GM12878 (cell line): ENCODE measurements around the gene SELENOO. TPM values are rescaled to one million over a fixed set of nuclear protein-coding genes. Genes with fewer than 3 reads are reported as not detected.

Experiments
- ATAC-seq: fragments of 200-7000 bp; cut with Tn5 transposase; 3 replicates; pipeline ENCODE4 v1.9.1; 2020; ENCODE audit warnings: mild to moderate bottlenecking, moderate library complexity
- BruUV-seq: library from RNA; stranded (reverse); fragments of 400-500 nt; replicated peaks from 2 replicates; lab custom pipeline; 2021; lab: Mats Ljungman, UMichigan
- CTCF ChIA-PET: fragments of 300-600 bp; sonication (Branson Sonifier 250); formaldehyde crosslinking; extraction: SDS; loops from one replicate; lab custom pipeline; 2021; ENCODE audit warnings: inconsistent platforms; lab: Yijun Ruan, JAX
- POLR2A ChIA-PET: fragments of 350-600 bp; formaldehyde crosslinking; extraction: SDS; loops from one replicate; lab custom pipeline; 2021; ENCODE audit warnings: inconsistent platforms; lab: Charles Lee
- RAD21 ChIA-PET: fragments of 300-600 bp; sonication (Branson Sonifier 250); formaldehyde crosslinking; loops from one replicate; lab custom pipeline; 2023; ENCODE audit warnings: antibody characterized with exemption; ENCODE audit not compliant: unreplicated experiment; lab: Charles Lee
- SMC1A ChIA-PET: fragments of 300-600 bp; sonication (Branson Sonifier 250); formaldehyde crosslinking; loops from one replicate; lab custom pipeline; 2023; ENCODE audit not compliant: unreplicated experiment, uncharacterized antibody; lab: Charles Lee
- DNase-seq: peaks from one replicate; pipeline ENCODE4 v3.0.0-alpha.2; 2011; ENCODE audit warnings: low read depth, low spot score
- FAIRE-seq: peaks from 3 replicates; lab custom pipeline; 2011; peaks lifted over from hg19 to GRCh38; lab: Jason Lieb, UNC
- H2AFZ ChIP-seq: 2 replicates; pipeline ENCODE4 v1.6.0; 2011; ENCODE audit warnings: low read depth, low read length, control low read depth; ENCODE audit not compliant: control insufficient read depth
- H3K27ac ChIP-seq: 2 replicates; pipeline ENCODE4 v1.5.1; 2011; ENCODE audit warnings: control low read depth; ENCODE audit not compliant: control insufficient read depth, insufficient read depth
- H3K27me3 ChIP-seq, 2 experiments: replicated peaks in 1 of 2; 2 replicates each; pipeline versions ENCODE4 v1.6.0 to v1.6.1; 2011; ENCODE audit warnings: low read length in 1 of 2; ENCODE audit not compliant: control insufficient read depth in 2 of 2, insufficient read depth in 2 of 2
- H3K36me3 ChIP-seq, 2 experiments: 2 replicates each; pipeline ENCODE4 v1.5.1; 2011; ENCODE audit warnings: low read length in 1 of 2; ENCODE audit not compliant: control insufficient read depth in 2 of 2, insufficient read depth in 2 of 2
- H3K4me1 ChIP-seq: 2 replicates; pipeline ENCODE4 v1.6.1; 2011; ENCODE audit warnings: mild to moderate bottlenecking, low read length, moderate library complexity, mixed read lengths; ENCODE audit not compliant: control insufficient read depth, insufficient read depth
- H3K4me2 ChIP-seq: 2 replicates; pipeline ENCODE4 v1.6.0; 2011; ENCODE audit warnings: control low read depth; ENCODE audit not compliant: control insufficient read depth, insufficient read depth
- H3K4me3 ChIP-seq: fragments of 200-600 bp; sonication (generic); 2 replicates; pipeline ENCODE4 v1.5.1; 2016
- H3K79me2 ChIP-seq: 2 replicates; pipeline ENCODE4 v1.6.0; 2011; ENCODE audit warnings: low read length; ENCODE audit not compliant: control insufficient read depth, insufficient read depth
- H3K9ac ChIP-seq: 2 replicates; pipeline ENCODE4 v1.8.0; 2011; ENCODE audit warnings: low read length, control low read depth, mixed read lengths; ENCODE audit not compliant: control insufficient read depth, insufficient read depth
- H3K9me3 ChIP-seq: replicated peaks from 3 replicates; pipeline ENCODE4 v1.5.1; 2011; ENCODE audit warnings: mild to moderate bottlenecking, low read length; ENCODE audit not compliant: control insufficient read depth, insufficient read depth
- H4K20me1 ChIP-seq: 2 replicates; pipeline ENCODE4 v1.6.0; 2011; ENCODE audit not compliant: control insufficient read depth, insufficient read depth
- DPF2 ChIP-seq: fragments of 450-650 bp; IDR thresholded peaks from 2 replicates; pipeline ENCODE4 v1.6.1; 2017; ENCODE audit warnings: mild to moderate bottlenecking
- EED ChIP-seq: sonication (generic); IDR thresholded peaks from 2 replicates; pipeline ENCODE4 v1.6.1; 2016; ENCODE audit warnings: antibody characterized with exemption, low read depth
- GATAD2B ChIP-seq: fragments of 450-650 bp; conservative IDR thresholded peaks from 2 replicates; pipeline ENCODE4 v1.6.1; 2017; ENCODE audit warnings: low read depth, mild to moderate bottlenecking, moderate library complexity
- HDGF ChIP-seq: fragments of 450-650 bp; IDR thresholded peaks from 2 replicates; pipeline ENCODE4 v1.6.1; 2016; ENCODE audit warnings: antibody characterized with exemption
- IKZF1 ChIP-seq: fragments of 450-650 bp; conservative IDR thresholded peaks from 2 replicates; pipeline ENCODE4 v1.6.1; 2017; ENCODE audit warnings: antibody characterized with exemption, mild to moderate bottlenecking
- MEF2A ChIP-seq: IDR thresholded peaks from 2 replicates; pipeline ENCODE4 v1.6.1; 2011; ENCODE audit warnings: low read depth, mild to moderate bottlenecking, low read length, moderate library complexity; ENCODE audit not compliant: insufficient read depth
- MTA2 ChIP-seq: fragments of 450-650 bp; IDR thresholded peaks from 2 replicates; pipeline ENCODE4 v1.6.1; 2016; ENCODE audit warnings: low read depth, mild to moderate bottlenecking, moderate library complexity
- NFIC ChIP-seq: IDR thresholded peaks from 2 replicates; pipeline ENCODE4 v1.6.1; 2012; ENCODE audit warnings: low read depth, mild to moderate bottlenecking, inconsistent platforms, low read length, moderate library complexity
- NR2F1 ChIP-seq: fragments of 450-650 bp; conservative IDR thresholded peaks from 2 replicates; pipeline ENCODE4 v1.6.1; 2017; ENCODE audit warnings: mild to moderate bottlenecking
- PAX8 ChIP-seq: fragments of 450-650 bp; IDR thresholded peaks from 2 replicates; pipeline ENCODE4 v1.6.1; 2017; ENCODE audit warnings: mild to moderate bottlenecking, moderate library complexity
- SIN3A ChIP-seq: IDR thresholded peaks from 2 replicates; pipeline ENCODE4 v1.6.1; 2012; ENCODE audit warnings: low read depth, low read length, improper control_type of control experiment
- SPI1 ChIP-seq: IDR thresholded peaks from 2 replicates; pipeline ENCODE4 v1.6.1; 2011; ENCODE audit warnings: low read depth, mild to moderate bottlenecking, low read length, moderate library complexity, borderline replicate concordance; ENCODE audit not compliant: insufficient read depth
- STAT1 ChIP-seq: fragments of 450-650 bp; conservative IDR thresholded peaks from 2 replicates; pipeline ENCODE4 v1.6.1; 2014; ENCODE audit warnings: antibody characterized with exemption, mild to moderate bottlenecking
- TBL1XR1 ChIP-seq: IDR thresholded peaks from 2 replicates; pipeline ENCODE4 v1.6.1; 2012; ENCODE audit warnings: low read depth, low read length, improper control_type of control experiment
- WGBS: methylation state at CpG from one replicate; pipeline ENCODE4 v1.1.6; 2016; ENCODE audit warnings: low lambda C conversion rate; ENCODE audit not compliant: insufficient replicate concordance, insufficient coverage; ENCODE audit errors: missing lambda C conversion rate; 5-methylcytosine and 5-hydroxymethylcytosine counted together
- in situ Hi-C: fragments of 300-500 bp; cut with MboI; formaldehyde crosslinking; loops from 9 replicates; pipeline ENCODE4 v1.14.3; 2018; ENCODE audit warnings: mixed read lengths
- intact Hi-C: fragments of 100-400 bp; cut with micrococcal nuclease; formaldehyde crosslinking; loops from one replicate; pipeline ENCODE4 v1.14.2; 2022; ENCODE audit not compliant: unreplicated experiment
- polyA plus RNA-seq, 11 experiments: library from polyadenylated mRNA; depleted of rRNA in 4 of 11; unstranded in 6 of 11; stranded (reverse) in 5 of 11; fragments of >200 nt; fragmentation: Nextera tagmentation in 4 of 11; fragmentation: Illumina TruSeq in 1 of 11; extraction: Ambion mirVana in 4 of 11; extraction: Trizol in 1 of 11; gene quantifications; 1 replicate in 1 of 11; 2 replicates in 10 of 11; pipeline versions ENCODE4 v1.2.1 to v1.2.3, GENCODE V29; 2011 to 2016; ENCODE audit warnings: inconsistent platforms in 2 of 11, missing spikeins in 2 of 11, low read depth in 1 of 11
- total RNA-seq, 4 experiments: library from RNA; depleted of rRNA in 3 of 4; stranded (reverse); fragments of >200 nt in 3 of 4; fragmentation: Illumina TruSeq in 1 of 4; extraction: Trizol in 1 of 4; gene quantifications; 2 replicates each; pipeline versions ENCODE4 v1.2.1 to v1.2.3, GENCODE V29; 2013 to 2021

The SELENOO gene
- total and polyA plus RNA-seq, 10 of the 15 experiments (the other 5 are each of a cell fraction or from before 2014, with no cell fraction given) = 0.42 to 23.3 (median 3.3) TPM

DNA sequence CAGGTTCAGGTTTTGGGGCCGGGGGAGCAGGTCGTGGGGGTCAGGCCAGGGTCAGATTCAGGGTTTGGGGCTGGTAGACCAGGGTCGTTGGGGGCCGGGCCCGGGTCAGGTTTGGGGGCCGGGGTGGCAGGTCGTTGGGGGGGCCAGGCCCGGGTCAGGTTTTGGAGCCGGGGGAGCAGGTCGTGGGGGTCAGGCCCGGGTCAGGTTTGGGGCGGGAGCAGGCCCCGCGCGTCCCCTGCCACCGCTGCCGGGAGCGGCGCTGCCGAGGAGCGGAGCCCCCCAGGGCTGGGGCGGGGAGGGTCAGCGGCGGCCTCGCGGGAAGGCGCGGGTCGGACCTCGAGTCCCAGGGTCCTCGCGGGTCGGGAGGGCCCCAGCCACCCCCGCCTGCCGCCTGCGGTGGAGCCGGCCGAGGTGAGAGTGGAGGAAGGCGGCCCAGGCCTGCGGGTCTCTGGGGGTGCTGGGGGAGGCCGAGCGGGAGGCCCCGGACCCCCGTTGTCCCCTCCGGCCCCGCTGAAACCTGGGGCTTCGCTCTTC, 14.6 kb upstream of the SELENOO start:
- FAIRE-seq (no peak), DNase-seq (no peak), ATAC-seq (no peak)
- in situ Hi-C loops (no loop called here), intact Hi-C loops (loop anchor here (5.0 kb wide), 1 partner anchor 224 kb away; the partner anchor contains the start of gene PIM3)
- Histone ChIP-seq H3K27me3 (no peaks in the 10 kb centered on the region), H3K4me2 (peak overlapping the region; percentile 92), H3K9me3 (no peaks in the 10 kb centered on the region), H3K4me1 (peaks cover 41% of the 10 kb centered on the region), H4K20me1 (no peaks in the 10 kb centered on the region), H2AFZ (no peak overlapping the region), H3K79me2 (peaks cover 49% of the 10 kb centered on the region), H3K36me3 (peaks cover 0 to 2% of the 10 kb centered on the region in 2 experiments; a peak in 2 of 4 replicates), H3K4me3 (peak overlapping the region; percentile 81), H3K9ac (peak overlapping the region; percentile 97), H3K27ac (peak overlapping the region; percentile 89)
- peak; percentile 87 for TF ChIP-seq NR2F1
- TF ChIP-seq GATAD2B = 0 out of 2 replicates have a peak, but pooled peaks have one; percentile 44
- TF ChIP-seq DPF2 = no peak
- RAD21 ChIA-PET = interaction anchor here (1.4 kb wide), 1 partner anchor 10 kb away, joined by 3 read pairs; no protein-coding TSS in a partner anchor
- CTCF ChIA-PET = interaction anchor here (1.3 to 1.6 kb wide), 2 partner anchors 18 to 256 kb away, joined by 4 to 5 read pairs; no protein-coding TSS in a partner anchor
- no TSS peak for BruUV-seq
- SMC1A ChIA-PET = interaction anchor here (1.2 kb wide), 1 partner anchor 37 kb away, joined by 3 read pairs; no protein-coding TSS in a partner anchor
- POLR2A ChIA-PET = interaction anchor here (1.0 to 1.1 kb wide), 2 partner anchors 55 to 377 kb away, joined by 3 to 4 read pairs; partner anchors contain the start of gene SYCE3
- WGBS = 2% methylated on average over 22 of the region's 47 CpGs

DNA sequence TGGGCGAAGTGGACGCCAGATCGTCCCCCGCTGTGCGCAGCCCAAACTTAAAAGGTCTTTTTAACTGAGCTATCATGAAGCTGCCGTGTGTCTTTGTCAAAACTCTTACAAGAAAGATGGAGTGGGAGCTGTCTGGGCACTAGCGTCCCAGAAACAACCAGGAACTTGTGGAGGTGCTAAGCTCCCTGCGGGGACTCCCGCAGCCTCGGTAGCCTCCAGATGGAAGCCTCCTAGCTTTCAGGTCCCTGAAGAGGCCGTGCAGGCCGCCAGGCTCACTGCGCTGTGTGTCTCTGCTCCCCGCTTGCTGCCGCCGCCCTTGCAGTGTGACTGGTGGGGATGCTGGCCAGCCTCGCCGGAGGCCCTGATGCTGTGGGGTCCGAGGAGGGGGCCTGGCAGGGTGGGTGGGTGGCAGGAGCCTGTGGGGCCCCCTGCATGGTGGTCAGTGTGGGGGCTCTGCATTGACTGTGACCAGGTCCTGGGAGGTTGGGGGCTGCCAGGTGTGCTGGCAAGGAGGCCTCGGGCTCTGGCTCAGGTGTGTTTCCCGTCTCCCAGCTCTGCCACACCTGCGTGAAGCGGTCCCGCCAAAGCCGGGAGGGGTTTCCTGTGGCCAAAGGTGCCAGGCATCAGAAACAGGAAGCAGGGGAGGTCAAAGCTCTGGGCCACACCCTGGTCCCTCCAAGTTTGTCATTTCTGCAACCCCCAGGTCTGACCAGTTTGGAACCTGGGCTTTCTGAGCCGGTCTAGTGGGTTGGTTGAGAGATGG, 13.9 kb upstream of the SELENOO start:
- Histone ChIP-seq H3K79me2 (peaks cover 54% of the 10 kb centered on the region), H2AFZ (no peak overlapping the region), H3K27ac (peak overlapping the region; percentile 89), H3K4me3 (peak overlapping the region; percentile 81), H4K20me1 (no peaks in the 10 kb centered on the region), H3K9me3 (no peaks in the 10 kb centered on the region), H3K9ac (peak overlapping the region; percentile 97), H3K4me2 (peak overlapping the region; percentile 92), H3K36me3 (peaks cover 0 to 2% of the 10 kb centered on the region in 2 experiments; a peak in 2 of 4 replicates), H3K4me1 (peaks cover 45% of the 10 kb centered on the region), H3K27me3 (no peaks in the 10 kb centered on the region)
- intact Hi-C loops = loop anchor here (5.0 kb wide), 1 partner anchor 225 kb away; the partner anchor contains the start of gene PIM3
- CTCF ChIA-PET = interaction anchor here (0.8 to 1.6 kb wide), 4 partner anchors 18 to 256 kb away, joined by 3 to 5 read pairs (median 4); no protein-coding TSS in a partner anchor
- in situ Hi-C loops = no loop called here
- BruUV-seq = no TSS peak
- ATAC-seq (peak; percentile 1; the same call in 1 of the 3 replicates), FAIRE-seq (peak; percentile 86), DNase-seq (no peak)
- SMC1A ChIA-PET = interaction anchor here (0.6 to 1.8 kb wide), 3 partner anchors 16 to 419 kb away, joined by 3 to 4 read pairs (median 3); no protein-coding TSS in a partner anchor
- POLR2A ChIA-PET = interaction anchor here (0.6 to 1.1 kb wide), 5 partner anchors 54 to 376 kb away, joined by 3 to 4 read pairs (median 3); partner anchors contain the start of gene SYCE3
- RAD21 ChIA-PET = interaction anchor here (1.1 to 1.4 kb wide), 2 partner anchors 10 to 14 kb away, joined by 3 to 4 read pairs; no protein-coding TSS in a partner anchor
- WGBS = under 1% methylated on average over 23 of the region's 26 CpGs
- TF ChIP-seq TBL1XR1 = no peak
- 0 out of 2 replicates have a peak, but pooled peaks have one; percentile 43 for TF ChIP-seq SIN3A
- no peak for TF ChIP-seq NFIC
- 0 out of 2 replicates have a peak, but pooled peaks have one; percentile 31 for TF ChIP-seq EED
- TF ChIP-seq MTA2 = no peak
- no peak for TF ChIP-seq PAX8
- TF ChIP-seq IKZF1 = peak; percentile 15; the same call in 1 of the 2 replicates
- TF ChIP-seq SPI1 = peak; percentile 9; the same call in 1 of the 2 replicates
- no peak for TF ChIP-seq GATAD2B
- TF ChIP-seq MEF2A = no peak
- no peak for TF ChIP-seq HDGF
- TF ChIP-seq STAT1 = no peak
